Right atrium auricular region (tissue), 2 donors: ENCODE measurements around the gene PIWIL1. TPM values are rescaled to one million over a fixed set of nuclear protein-coding genes. Genes with fewer than 3 reads are reported as not detected.

Experiments used
- DNase-seq: peaks from one replicate; pipeline ENCODE4 v3.0.0-alpha.2; 2019; ENCODE audit warnings: low spot score
- H3K27ac ChIP-seq, 2 donors: fragments of 200-600 bp; sonication (generic); 1 replicate in 1 of 2; 2 replicates in 1 of 2; pipeline ENCODE4 v1.5.1; 2016 to 2019
- H3K27me3 ChIP-seq, 2 donors: fragments of 200-600 bp; sonication (generic); one replicate each; pipeline versions ENCODE4 v1.5.1 to v1.6.0; 2017 to 2019
- H3K36me3 ChIP-seq: fragments of 200-600 bp; sonication (generic); one replicate; pipeline ENCODE4 v1.5.1; 2016
- H3K4me1 ChIP-seq, 2 donors: fragments of 200-600 bp; sonication (generic); one replicate each; pipeline versions ENCODE4 v1.5.1 to v1.6.0; 2017 to 2019
- H3K4me3 ChIP-seq, 2 donors: fragments of 200-600 bp; sonication (generic); 1 replicate in 1 of 2; 2 replicates in 1 of 2; pipeline ENCODE4 v1.5.1; 2017 to 2019; ENCODE audit warnings: mild to moderate bottlenecking in 1 of 2, moderate library complexity in 1 of 2
- H3K9me3 ChIP-seq, 2 donors: fragments of 200-600 bp; sonication (generic); one replicate each; pipeline ENCODE4 v1.5.1; 2019
- CTCF ChIP-seq, 2 donors: fragments of 200-600 bp; sonication (generic); IDR thresholded peaks; one replicate each; pipeline ENCODE4 v1.5.1; 2019; ENCODE audit warnings: antibody characterized with exemption in 2 of 2
- total RNA-seq, 2 donors: library from RNA; depleted of rRNA; stranded (reverse); fragments of >200 nt; gene quantifications; one replicate each; pipeline ENCODE4 v1.1.0, GENCODE V29; 2016

PIWIL1 gene
- total RNA-seq, 2 donors from 2014 or later, result not detected

DNA sequence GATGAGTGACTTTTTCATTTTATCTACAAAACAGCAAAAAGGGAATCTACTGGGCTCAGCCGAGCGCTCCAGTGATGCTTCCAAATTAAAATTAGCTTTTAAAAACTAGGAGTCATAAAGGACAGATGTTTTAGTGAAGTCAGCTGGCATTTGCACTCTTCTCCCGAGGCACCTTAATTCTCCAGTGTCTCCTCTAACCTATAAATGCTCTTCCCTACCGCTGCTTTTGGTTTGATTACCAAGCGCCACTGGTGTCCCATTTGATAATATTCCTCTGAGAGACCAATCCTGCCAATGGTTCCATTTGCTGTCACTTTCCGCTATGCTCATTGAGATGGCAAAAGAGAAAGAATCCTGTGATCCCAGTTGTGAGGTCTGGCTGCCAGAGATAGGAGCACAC lies 29.3 kb upstream of the PIWIL1 start:
- DNase-seq, result no peak
- H3K4me3 ChIP-seq, result no peak overlapping the region
- H3K27me3 ChIP-seq, result no peaks in the 10 kb centered on the region
- H3K27ac ChIP-seq, result no peak overlapping the region
- no peak for TF ChIP-seq CTCF (IDR thresholded peaks at IDR 0.05)
- no peaks in the 10 kb centered on the region for H3K36me3 ChIP-seq
- H3K4me1 ChIP-seq, result no peaks in the 10 kb centered on the region
- H3K9me3 ChIP-seq, result no peaks in the 10 kb centered on the region

- Histone ChIP-seq H3K4me1 (no peaks in the 10 kb centered on the region), H3K36me3 (no peaks in the 10 kb centered on the region), H3K27ac (no peak overlapping the region), H3K4me3 (no peak overlapping the region), H3K9me3 (no peaks in the 10 kb centered on the region), H3K27me3 (no peaks in the 10 kb centered on the region)
- no peak for TF ChIP-seq CTCF (IDR thresholded peaks at IDR 0.05)
- no peak for DNase-seq
These were observed 21.4 kb upstream of the PIWIL1 start for GRCh38 chr12:130316251-130316650.

GRCh38 chr12:130320536-130320935 lies 17.2 kb upstream of the PIWIL1 start:
- no peaks in the 10 kb centered on the region for H3K27me3 ChIP-seq
- no peak for TF ChIP-seq CTCF (IDR thresholded peaks at IDR 0.05)
- no peak overlapping the region for H3K27ac ChIP-seq
- H3K4me3 ChIP-seq, result no peak overlapping the region
- no peaks in the 10 kb centered on the region for H3K4me1 ChIP-seq
- H3K9me3 ChIP-seq, result no peaks in the 10 kb centered on the region
- H3K36me3 ChIP-seq, result no peaks in the 10 kb centered on the region
- no peak for DNase-seq

GRCh38 chr12:130322263-130322662 lies 15.4 kb upstream of the PIWIL1 start:
- H3K36me3 ChIP-seq, result no peaks in the 10 kb centered on the region
- no peaks in the 10 kb centered on the region for H3K4me1 ChIP-seq

GRCh38 chr12:130330685-130331084 lies 7.0 kb upstream of the PIWIL1 start:
- no peak for TF ChIP-seq CTCF (IDR thresholded peaks at IDR 0.05)

More at GRCh38 chr12:130322263-130322662, 15.4 kb upstream of the PIWIL1 start:
- Histone ChIP-seq H3K27me3 (no peaks in the 10 kb centered on the region), H3K9me3 (no peaks in the 10 kb centered on the region), H3K4me3 (no peak overlapping the region), H3K27ac (no peak overlapping the region)
- no peak for TF ChIP-seq CTCF (IDR thresholded peaks at IDR 0.05)
- no peak for DNase-seq

GRCh38 chr12:130331146-130331545 lies 6.5 kb upstream of the PIWIL1 start:
- DNase-seq, result no peak
- Histone ChIP-seq H3K27ac (no peak overlapping the region), H3K27me3 (no peaks in the 10 kb centered on the region), H3K4me3 (no peak overlapping the region), H3K9me3 (no peaks in the 10 kb centered on the region), H3K36me3 (no peaks in the 10 kb centered on the region), H3K4me1 (no peaks in the 10 kb centered on the region)
- TF ChIP-seq CTCF (IDR thresholded peaks at IDR 0.05), result no peak

More at GRCh38 chr12:130330685-130331084, 7.0 kb upstream of the PIWIL1 start:
- Histone ChIP-seq H3K9me3 (no peaks in the 10 kb centered on the region), H3K4me3 (no peak overlapping the region), H3K27me3 (no peaks in the 10 kb centered on the region), H3K4me1 (no peaks in the 10 kb centered on the region), H3K36me3 (no peaks in the 10 kb centered on the region), H3K27ac (no peak overlapping the region)
- DNase-seq, result no peak
